HG03039 (cell line): ENCODE results near the gene NAPSA.
A peak's percentile ranks its signal among the peaks of the same experiment; 100 is the strongest.
"Not testable (repeated sequence)": the region's sequence is repeated elsewhere in the genome, so short reads cannot be mapped to it uniquely, and the experiment has no call there.

Experiments used
- ATAC-seq: cut with Tn5 transposase; IDR thresholded peaks from one replicate; pipeline ENCODE4 v1.9.1; 2021; ENCODE audit warnings: mild to moderate bottlenecking, moderate library complexity; ENCODE audit not compliant: unreplicated experiment

NAPSA gene

GRCh38 chr19:50361290-50362029, 4.0 kb downstream of the NAPSA start:
- no peak for ATAC-seq

- ATAC-seq: no peak
Observed at GRCh38 chr19:50359328-50359818, 6.1 kb downstream of the NAPSA start.

GRCh38 chr19:50358483-50359327, 6.7 kb downstream of the NAPSA start:
- ATAC-seq: peak; percentile 39

- no peak for ATAC-seq
Observed at GRCh38 chr19:50357178-50358100, 8.0 kb downstream of the NAPSA start.

- no peak for ATAC-seq
Observed at GRCh38 chr19:50356691-50357177, 8.7 kb downstream of the NAPSA start.

GRCh38 chr19:50353487-50353880, 12.0 kb downstream of the NAPSA start:
- not testable (repeated sequence) for ATAC-seq

- no peak for ATAC-seq
Observed at GRCh38 chr19:50352242-50352641, 13.2 kb downstream of the NAPSA start.

- no peak for ATAC-seq
Observed at GRCh38 chr19:50349277-50350057, 16.0 kb downstream of the NAPSA start.

GRCh38 chr19:50347089-50347581, 18.3 kb downstream of the NAPSA start:
- ATAC-seq: not testable (repeated sequence)

GRCh38 chr19:50344661-50345318, 20.6 kb downstream of the NAPSA start:
- ATAC-seq: peak; percentile 40

- no peak for ATAC-seq
Observed at GRCh38 chr19:50341091-50341564, 24.3 kb downstream of the NAPSA start.

GRCh38 chr19:50340331-50340730, 25.1 kb downstream of the NAPSA start:
- ATAC-seq: no peak

- not testable (repeated sequence) for ATAC-seq
Observed at GRCh38 chr19:50337031-50337430, 28.4 kb downstream of the NAPSA start.

- no peak for ATAC-seq
Observed at GRCh38 chr19:50334741-50335421, 30.6 kb downstream of the NAPSA start.

GRCh38 chr19:50333737-50334617, 31.5 kb downstream of the NAPSA start:
- peak; percentile 16 for ATAC-seq

- peak; percentile 37 for ATAC-seq
Observed at GRCh38 chr19:50333235-50333736, 32.2 kb downstream of the NAPSA start.
